ENCODE data around the gene COL6A1.
"Not testable (repeated sequence)": the region's sequence is repeated elsewhere in the genome, so short reads cannot be mapped to it uniquely, and the experiment has no call there.

COL6A1 gene

DNA sequence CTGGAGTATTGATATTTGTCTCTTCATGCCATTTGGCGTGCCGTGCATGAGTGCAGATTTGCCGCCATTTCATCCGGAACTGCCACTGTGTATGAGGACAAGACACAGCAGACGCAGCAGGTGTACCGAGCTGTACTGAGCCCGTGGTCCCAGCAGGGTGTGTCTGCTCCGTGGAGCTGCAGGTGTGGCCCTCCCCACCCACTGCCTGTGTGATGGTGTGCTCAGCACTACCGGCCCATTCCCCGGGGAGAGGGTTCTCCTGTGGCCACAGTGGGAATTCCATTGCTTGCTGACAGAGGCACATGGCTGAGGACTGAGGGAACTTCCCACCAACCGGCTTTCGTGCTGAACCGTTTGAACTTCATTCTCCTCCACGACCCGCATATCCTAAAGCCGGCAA lies 34.3 kb upstream of the COL6A1 start:
- DNase-seq (ENCODE audit: low spot score), result no peak

DNA sequence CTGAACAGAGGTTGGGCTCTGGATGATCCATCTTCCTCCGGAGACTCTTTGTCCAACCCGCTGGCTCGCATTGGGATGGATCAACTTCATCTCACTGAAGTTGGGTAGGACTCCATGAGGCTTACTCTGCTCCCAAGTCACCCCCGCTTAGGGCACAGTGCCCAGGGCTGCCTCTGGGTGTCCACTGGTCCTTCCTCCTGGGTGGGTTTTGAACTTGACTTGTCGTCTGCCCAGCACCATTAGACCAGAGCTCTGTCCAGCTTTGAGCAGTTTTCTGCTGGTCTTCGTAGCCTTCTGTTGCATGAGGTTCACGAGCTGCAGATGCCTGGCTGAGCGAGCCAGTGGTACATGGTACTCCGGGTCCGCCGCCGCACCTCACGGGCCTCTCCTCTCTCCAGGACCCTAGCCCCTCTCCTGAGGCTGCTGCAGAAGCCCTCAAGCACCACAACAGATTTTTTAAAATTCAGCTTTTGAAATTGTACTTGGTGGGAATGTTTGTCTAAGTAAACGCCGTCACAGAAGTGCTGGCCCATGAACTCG lies 33.8 kb upstream of the COL6A1 start:
- DNase-seq (ENCODE audit: low spot score), result no peak

DNA sequence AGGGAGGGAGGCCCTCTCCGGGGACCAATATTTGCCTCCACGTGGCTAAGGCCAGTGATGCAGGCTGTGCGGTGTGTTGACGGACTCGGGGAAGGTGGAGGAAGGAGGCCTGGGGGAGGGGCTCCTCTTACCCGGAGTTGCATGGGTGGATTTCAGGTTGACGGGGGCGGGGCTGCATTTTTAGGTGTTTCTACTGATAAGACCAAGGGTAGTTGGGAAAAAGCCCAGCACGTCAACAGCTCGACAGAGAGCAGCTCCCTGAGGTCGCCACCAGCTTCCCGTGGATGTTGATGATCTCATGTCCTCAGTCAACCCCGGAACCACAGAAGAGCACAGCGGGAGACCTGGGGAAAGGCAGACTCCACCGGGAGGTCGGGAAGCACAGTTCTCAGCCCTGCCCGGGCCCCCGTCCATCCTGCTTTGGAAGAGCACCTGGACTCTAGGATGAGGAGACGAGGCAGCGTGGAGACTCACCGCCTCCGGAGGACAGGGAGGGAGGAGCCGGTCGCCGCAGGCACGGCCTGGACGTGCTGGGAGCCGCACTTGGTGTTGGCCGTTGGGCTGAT lies 32.9 kb upstream of the COL6A1 start:
- no peak for DNase-seq (ENCODE audit: low spot score)

GRCh38 chr21:45949928-45950739 lies 31.4 kb upstream of the COL6A1 start:
- DNase-seq (ENCODE audit: low spot score), result no peak

DNA sequence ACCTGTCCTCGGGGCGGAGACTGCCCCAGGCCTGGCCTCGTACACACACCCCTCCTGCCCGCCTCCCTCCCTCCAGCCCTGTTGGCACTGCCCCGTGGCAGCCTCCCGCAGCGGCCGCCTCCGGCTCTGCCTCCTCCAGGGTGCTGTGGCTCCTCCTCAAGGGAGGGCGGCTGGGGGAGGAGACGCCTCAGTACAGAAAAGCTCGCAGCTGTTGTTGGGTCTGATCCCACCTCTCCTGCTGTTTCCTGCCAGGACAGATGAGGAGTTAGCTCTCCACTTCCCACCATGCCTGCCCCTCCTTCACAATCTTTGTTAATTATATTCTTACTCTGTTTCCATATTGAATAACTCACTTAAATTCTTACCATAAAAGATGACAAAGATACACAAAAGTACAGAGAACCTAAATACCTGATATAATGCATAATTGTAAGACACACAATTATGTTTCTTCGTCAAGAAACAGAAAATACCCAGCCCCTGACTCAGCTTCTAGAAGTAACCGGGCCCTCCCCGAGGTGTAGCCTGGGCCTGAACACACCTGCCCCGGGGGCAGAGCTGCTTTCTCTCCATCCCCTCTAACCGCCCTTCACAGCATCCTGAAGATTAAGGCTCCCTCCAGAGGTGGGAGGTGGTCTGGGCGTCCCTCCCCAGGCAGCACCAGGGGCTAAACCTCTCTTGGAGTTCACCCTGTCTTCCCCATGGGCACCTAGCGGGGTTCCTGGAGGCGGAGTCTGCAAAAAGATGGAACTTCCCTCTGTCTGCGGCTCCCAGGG lies 30.6 kb upstream of the COL6A1 start:
- DNase-seq (ENCODE audit: low spot score), result peak; percentile 29

GRCh38 chr21:45951676-45952075 lies 29.9 kb upstream of the COL6A1 start:
- DNase-seq (ENCODE audit: low spot score), result no peak

DNA sequence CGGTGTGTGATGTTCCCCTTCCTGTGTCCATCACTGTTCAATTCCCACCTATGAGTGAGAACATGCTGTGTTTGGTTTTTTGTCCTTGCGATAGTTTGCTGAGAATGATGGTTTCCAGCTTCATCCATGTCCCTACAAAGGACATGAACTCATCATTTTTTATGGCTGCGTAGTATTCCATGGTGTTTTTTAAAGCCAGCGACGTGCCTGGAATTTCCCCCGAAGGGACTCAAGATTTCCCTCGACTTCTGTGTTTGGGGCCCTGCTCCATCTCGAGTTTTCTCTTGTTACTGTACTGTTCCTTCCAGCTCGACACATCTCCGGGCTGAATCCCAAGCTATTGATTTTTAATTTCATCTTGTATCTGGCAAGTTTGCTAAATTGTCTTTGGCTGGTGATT lies 29.0 kb upstream of the COL6A1 start:
- DNase-seq (ENCODE audit: low spot score), result not testable (repeated sequence)

DNA sequence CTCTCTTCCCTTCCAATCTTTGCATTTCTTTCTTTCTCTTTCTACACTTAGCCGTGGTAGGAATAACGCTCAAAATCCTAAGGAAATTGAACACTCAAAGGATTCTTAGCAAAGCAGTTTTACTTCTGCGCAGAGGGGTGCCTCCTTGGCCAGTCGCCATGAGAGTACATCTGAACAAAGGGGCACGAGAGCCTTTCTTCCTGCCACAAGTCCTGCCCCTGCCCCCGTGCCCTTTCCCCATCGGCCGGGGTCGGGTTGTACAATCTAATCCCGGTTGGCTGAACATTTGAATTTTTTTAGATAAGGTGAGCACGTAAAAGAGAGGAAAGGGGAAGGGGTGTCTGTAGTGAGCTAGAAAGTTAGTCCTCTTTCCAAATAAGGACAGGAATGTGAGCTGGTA lies 28.6 kb upstream of the COL6A1 start:
- no peak for DNase-seq (ENCODE audit: low spot score)

DNA sequence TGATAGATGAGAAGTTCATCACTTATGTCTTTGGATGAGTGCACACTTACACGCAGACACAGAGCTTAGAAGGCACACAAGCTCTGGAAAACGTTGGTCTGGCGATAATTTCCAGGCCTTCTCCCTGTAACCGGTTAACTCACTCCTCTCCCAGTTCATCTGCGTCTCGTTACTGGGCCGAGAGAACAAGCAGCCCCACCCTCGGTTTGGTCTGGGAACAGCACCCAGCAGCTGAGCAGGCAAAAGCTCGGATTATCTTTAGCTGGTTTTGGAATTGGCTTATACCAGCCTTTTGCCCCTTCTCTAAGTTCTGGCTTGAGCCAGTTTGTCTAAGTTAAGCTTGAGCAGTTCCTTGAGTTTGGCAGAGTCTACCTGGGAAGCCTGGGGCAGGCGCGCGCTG lies 27.3 kb upstream of the COL6A1 start:
- no peak for DNase-seq (ENCODE audit: low spot score)

- DNase-seq (ENCODE audit: low spot score), result no peak
Observed at GRCh38 chr21:45954921-45955320, 26.6 kb upstream of the COL6A1 start.

DNA sequence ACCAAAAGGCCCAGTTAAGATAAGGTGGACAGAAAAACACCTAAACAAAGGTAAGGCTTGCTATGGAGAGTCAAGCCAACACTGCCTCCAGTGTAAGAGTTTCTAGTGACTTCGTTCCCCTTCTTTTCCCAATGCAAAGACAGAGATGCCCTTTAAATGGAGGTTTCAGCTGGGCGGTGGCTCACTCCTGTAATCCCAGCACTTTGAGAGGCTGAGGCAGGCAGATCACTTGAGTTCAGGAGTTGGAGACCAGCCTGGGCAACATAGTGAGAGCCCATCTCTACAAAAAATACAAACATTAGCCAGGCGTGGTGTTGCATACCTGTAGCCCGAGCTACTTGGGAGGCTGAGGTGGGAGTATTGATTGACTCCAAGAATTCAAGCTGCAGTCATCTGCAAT lies 24.0 kb upstream of the COL6A1 start:
- no peak for DNase-seq (ENCODE audit: low spot score)

- DNase-seq (ENCODE audit: low spot score), result no peak
Observed at GRCh38 chr21:45957981-45958600, 23.5 kb upstream of the COL6A1 start.

GRCh38 chr21:45959182-45959581 lies 22.4 kb upstream of the COL6A1 start:
- no peak for DNase-seq (ENCODE audit: low spot score)

DNA sequence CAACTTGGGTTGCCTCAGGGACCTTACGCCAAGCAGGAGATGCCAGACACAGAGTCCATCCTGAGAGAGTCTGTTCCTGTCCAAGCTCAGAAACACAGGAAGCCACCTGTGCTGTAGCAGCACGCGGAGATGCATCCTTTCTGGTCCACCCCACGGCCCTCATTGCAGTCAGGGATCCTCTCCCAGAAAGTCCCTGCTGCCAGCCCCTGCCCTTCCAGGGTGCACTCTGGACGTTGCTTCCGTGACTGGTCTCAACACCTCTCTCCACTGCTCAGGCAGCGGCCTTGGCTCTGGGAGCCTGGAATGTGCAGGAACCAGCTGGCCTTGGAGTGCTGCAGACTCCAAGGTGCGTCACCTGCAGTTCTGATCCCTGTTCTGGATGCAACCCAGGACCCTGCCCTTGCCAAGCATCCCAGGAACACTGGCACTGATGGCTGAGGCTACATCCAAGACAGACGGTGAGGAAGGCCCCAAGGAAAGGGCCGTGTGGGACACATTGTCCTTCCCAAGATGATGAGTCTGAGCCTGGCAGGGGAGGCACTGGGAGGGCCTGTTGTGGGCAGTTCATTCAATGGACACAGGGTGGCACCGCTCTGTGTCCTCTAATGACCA lies 21.7 kb upstream of the COL6A1 start:
- DNase-seq (ENCODE audit: low spot score), result no peak

DNA sequence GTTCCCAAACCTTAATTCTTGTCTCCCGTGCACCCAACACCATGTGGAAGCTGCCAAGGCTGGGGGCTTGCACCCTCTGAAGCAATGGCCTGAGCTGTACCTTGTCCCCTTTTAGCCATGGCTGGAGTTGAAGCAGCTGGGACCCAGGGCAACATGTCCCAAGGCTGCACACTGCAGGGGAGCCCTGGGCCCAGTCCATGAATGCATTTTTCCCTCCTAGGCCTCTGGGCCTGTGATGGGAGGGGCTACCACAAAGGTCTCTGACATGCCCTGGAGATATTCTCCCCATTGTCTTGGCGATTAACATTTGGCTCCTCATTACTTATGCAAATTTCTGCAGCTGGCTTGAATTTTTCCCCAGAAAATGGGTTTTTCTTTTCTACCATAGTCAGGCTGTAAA lies 20.2 kb upstream of the COL6A1 start:
- not testable (repeated sequence) for DNase-seq (ENCODE audit: low spot score)

DNA sequence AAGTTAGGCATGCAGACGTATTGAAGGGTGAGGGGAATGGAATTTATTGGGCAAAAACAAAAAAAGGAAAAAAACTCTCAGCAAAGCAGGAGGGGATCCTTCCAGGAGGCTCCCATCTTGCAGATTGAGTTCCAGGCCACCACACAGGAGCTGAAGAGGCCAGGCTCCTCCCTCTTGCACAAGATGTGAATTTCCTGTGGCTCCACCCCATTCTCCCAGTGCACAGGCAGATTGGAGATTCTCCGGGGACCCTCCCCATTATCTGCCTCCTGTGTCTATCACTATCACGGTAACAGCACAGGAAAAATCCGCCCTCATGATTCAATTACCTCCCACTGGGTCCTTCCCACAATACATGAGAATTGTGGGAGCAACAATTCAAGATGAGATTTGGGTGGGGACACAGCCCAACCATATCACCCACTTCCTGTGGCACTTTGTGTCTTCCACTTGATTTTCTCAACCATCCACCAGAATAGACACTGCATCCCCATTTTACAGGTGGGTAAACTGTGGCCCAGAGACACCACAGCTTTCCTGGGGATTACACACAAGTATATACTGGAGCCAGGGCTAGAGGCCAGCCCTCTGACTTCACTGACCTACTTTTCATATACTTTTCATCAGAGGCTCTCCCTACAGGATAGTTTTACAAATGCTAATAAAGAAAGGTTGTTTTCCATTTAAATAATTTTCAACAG lies 18.9 kb upstream of the COL6A1 start:
- DNase-seq (ENCODE audit: low spot score), result no peak

- no peak for DNase-seq (ENCODE audit: low spot score)
Observed at GRCh38 chr21:45963232-45963570, 18.4 kb upstream of the COL6A1 start.

DNA sequence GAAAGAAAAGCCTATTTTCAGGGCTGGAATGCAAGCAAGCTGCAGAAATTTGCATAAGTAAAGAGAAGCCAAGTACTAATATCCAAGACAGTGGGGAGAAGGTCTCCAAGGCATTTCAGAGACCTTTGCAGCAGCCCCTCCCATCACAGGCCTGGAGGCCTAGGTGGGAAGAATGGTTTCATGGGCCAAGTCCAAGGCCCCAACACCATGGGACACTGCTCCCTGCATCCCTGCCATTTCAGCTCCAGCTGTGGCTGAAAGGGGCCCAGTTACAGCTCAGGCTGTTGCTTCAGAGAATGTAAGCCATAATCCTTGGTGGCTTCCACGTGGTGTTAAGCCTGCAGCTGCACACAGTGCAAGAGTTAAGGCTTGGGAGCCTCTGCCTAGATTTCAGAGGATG lies 16.9 kb upstream of the COL6A1 start:
- DNase-seq (ENCODE audit: low spot score), result no peak

- DNase-seq (ENCODE audit: low spot score), result no peak
Observed at GRCh38 chr21:45965084-45965809, 16.3 kb upstream of the COL6A1 start.

DNA sequence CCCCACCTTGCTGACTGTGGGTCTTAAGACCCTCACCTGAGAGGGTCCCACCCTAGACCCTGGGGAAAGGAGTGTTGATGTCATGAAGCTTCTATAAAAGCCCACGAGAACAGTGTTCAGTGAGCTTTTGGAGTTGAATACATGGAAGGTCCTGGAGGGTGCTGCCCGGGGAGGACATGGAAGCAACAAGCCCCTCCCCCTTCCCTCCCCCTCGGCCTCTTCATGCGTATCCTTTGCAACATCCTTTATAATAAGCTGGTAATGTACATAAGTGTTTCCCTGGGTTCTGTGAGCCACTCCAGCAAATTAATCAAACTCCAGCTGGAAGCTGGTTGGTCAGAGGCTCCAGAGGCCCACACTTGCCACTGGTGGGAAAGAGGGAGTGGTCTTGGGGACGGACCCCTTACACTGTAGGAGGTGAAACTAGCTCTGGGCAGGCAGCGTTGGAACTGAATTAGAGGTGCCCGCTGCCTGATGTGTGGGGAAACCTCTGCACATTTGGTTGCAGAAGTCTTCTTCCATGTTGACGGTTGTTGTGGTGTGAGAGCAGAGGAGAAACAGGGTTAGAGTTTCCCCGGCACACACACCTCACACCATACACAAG lies 14.7 kb upstream of the COL6A1 start:
- DNase-seq (ENCODE audit: low spot score), result no peak

Data from COLO829 (cell line).